K562 (cell line): ENCODE data around the gene GALNT9. TPM values are rescaled to one million over a fixed set of nuclear protein-coding genes. Genes with fewer than 3 reads are reported as not detected.

Source experiments
- ATAC-seq: fragments of 200-7000 bp; cut with Tn5 transposase; 3 replicates; pipeline ENCODE4 v1.9.1; 2020; ENCODE audit warnings: moderate library complexity
- BruUV-seq: library from RNA; stranded (reverse); fragments of 400-500 nt; replicated peaks from 2 replicates; lab custom pipeline; 2021; lab: Mats Ljungman, UMichigan
- CTCF ChIA-PET: fragments of 300-600 bp; formaldehyde crosslinking; extraction: SDS; loops from one replicate; lab custom pipeline; 2021; ENCODE audit warnings: low intra/inter-chr PET ratio; lab: Yijun Ruan, JAX
- POLR2A ChIA-PET: fragments of 300-600, 350-650 bp; sonication (Branson Sonifier 250); formaldehyde crosslinking; extraction: SDS; loops from one replicate; lab custom pipeline; 2021; ENCODE audit warnings: antibody characterized with exemption, inconsistent platforms; lab: Yijun Ruan, JAX
- DNase-seq, 4 experiments: peaks; one replicate each; pipeline versions ENCODE4 v3.0.0 to v3.0.0-alpha.2; 2011 to 2018; ENCODE audit warnings: low spot score in 3 of 4, mixed read lengths in 3 of 4; ENCODE audit errors: extremely low read depth in 1 of 4
- FAIRE-seq: peaks from 2 replicates; lab custom pipeline; 2011; peaks lifted over from hg19 to GRCh38; lab: Jason Lieb, UNC
- H2AFZ ChIP-seq: 2 replicates; pipeline ENCODE4 v1.6.0; 2011; ENCODE audit warnings: low read depth, low read length, control low read depth, inconsistent platforms
- H3K27ac ChIP-seq: fragments of 200-600 bp; 3 replicates; pipeline ENCODE4 v1.8.0; 2011; ENCODE audit warnings: low read depth, mild to moderate bottlenecking, control low read depth, inconsistent platforms, low read length, moderate library complexity, mixed read lengths; ENCODE audit errors: extremely low read depth
- H3K27me3 ChIP-seq, 2 experiments: fragments of 300-600 bp in 1 of 2; 2 replicates in 1 of 2; 3 replicates in 1 of 2; pipeline versions ENCODE4 v1.6.0 to v1.8.0; 2011; ENCODE audit warnings: inconsistent platforms in 2 of 2, low read length in 2 of 2, mild to moderate bottlenecking in 1 of 2, mixed read lengths in 1 of 2, moderate library complexity in 1 of 2; ENCODE audit not compliant: control insufficient read depth in 2 of 2, insufficient read depth in 2 of 2
- H3K36me3 ChIP-seq: fragments of 300-600 bp; 3 replicates; pipeline ENCODE4 v1.8.0; 2011; ENCODE audit warnings: mild to moderate bottlenecking, low read length, inconsistent platforms; ENCODE audit not compliant: control insufficient read depth, insufficient read depth
- H3K4me1 ChIP-seq, 2 experiments: fragments of 200-600 bp in 1 of 2; replicated peaks in 1 of 2; 2 replicates in 1 of 2; 3 replicates in 1 of 2; pipeline versions ENCODE4 v1.5.1 to v1.8.0; 2011; ENCODE audit warnings: inconsistent platforms in 2 of 2, low read length in 2 of 2, mild to moderate bottlenecking in 1 of 2, mixed read lengths in 1 of 2, moderate library complexity in 1 of 2; ENCODE audit not compliant: control insufficient read depth in 2 of 2, insufficient read depth in 2 of 2
- H3K4me2 ChIP-seq: 2 replicates; pipeline ENCODE4 v1.6.1; 2011; ENCODE audit warnings: low read length, control low read depth, inconsistent platforms, mixed read lengths; ENCODE audit not compliant: insufficient read depth
- H3K4me3 ChIP-seq: fragments of 200-600 bp; sonication (generic), shearing (Covaris generic); 2 replicates; pipeline ENCODE4 v1.5.1; 2016; ENCODE audit warnings: control low read depth, inconsistent platforms
- H3K79me2 ChIP-seq: fragments of 200-600 bp; 3 replicates; pipeline ENCODE4 v1.8.0; 2011; ENCODE audit warnings: low read length, inconsistent platforms; ENCODE audit not compliant: control insufficient read depth, insufficient read depth
- H3K9ac ChIP-seq, 2 experiments: 2 replicates each; pipeline versions ENCODE4 v1.6.0 to v1.6.1; 2011; ENCODE audit warnings: low read depth in 2 of 2, low read length in 2 of 2, control low read depth in 1 of 2, inconsistent platforms in 1 of 2, mild to moderate bottlenecking in 1 of 2, mixed read lengths in 1 of 2; ENCODE audit not compliant: insufficient read depth in 1 of 2
- H3K9me1 ChIP-seq: one replicate; pipeline ENCODE4 v1.6.0; 2011; ENCODE audit warnings: inconsistent platforms, mild to moderate bottlenecking, low read length, moderate library complexity; ENCODE audit not compliant: control insufficient read depth, insufficient read depth
- H3K9me3 ChIP-seq: replicated peaks from 2 replicates; pipeline ENCODE4 v1.5.1; 2011; ENCODE audit warnings: low read depth, low read length, inconsistent platforms; ENCODE audit not compliant: control insufficient read depth, insufficient read depth
- H4K20me1 ChIP-seq: replicated peaks from 2 replicates; pipeline ENCODE4 v1.6.1; 2011; ENCODE audit warnings: low read length, inconsistent platforms, mixed read lengths; ENCODE audit not compliant: control insufficient read depth, insufficient read depth
- ATF2 ChIP-seq: sonication (generic); formaldehyde crosslinking; IDR thresholded peaks from 2 replicates; pipeline ENCODE4 v1.8.1; 2022; ENCODE audit warnings: missing genetic modification reagents
- CBFB ChIP-seq: sonication (generic); formaldehyde crosslinking; IDR thresholded peaks from 2 replicates; pipeline ENCODE4 v1.4.0; 2020; ENCODE audit warnings: mild to moderate bottlenecking, missing genetic modification reagents
- KDM1A ChIP-seq, 2 experiments: fragments of 450-650 bp; IDR thresholded peaks; 2 replicates each; pipeline ENCODE4 v1.6.1; 2016; ENCODE audit warnings: mild to moderate bottlenecking in 2 of 2
- MAX ChIP-seq: sonication (generic); formaldehyde crosslinking; IDR thresholded peaks from 2 replicates; pipeline ENCODE4 v1.9.0; 2022; ENCODE audit warnings: mild to moderate bottlenecking, missing genetic modification reagents
- NR2C2 ChIP-seq, 2 experiments: fragments of 200-800 bp in 1 of 2; sonication (Bioruptor generic) in 1 of 2; sonication (generic) in 1 of 2; formaldehyde crosslinking in 1 of 2; IDR thresholded peaks; 2 replicates each; pipeline versions ENCODE4 v1.6.1 to v1.8.0; 2016 to 2022; ENCODE audit warnings: mild to moderate bottlenecking in 1 of 2, missing compliant biosample characterization in 1 of 2, missing genetic modification characterization in 1 of 2, missing genetic modification reagents in 1 of 2
- THRAP3 ChIP-seq: fragments of 450-650 bp; IDR thresholded peaks from 2 replicates; pipeline ENCODE4 v1.6.1; 2016; ENCODE audit warnings: mild to moderate bottlenecking, inconsistent platforms, borderline replicate concordance
- WGBS: fragments of 100-300 bp; shearing (Covaris generic); methylation state at CpG from one replicate; pipeline ENCODE4 v1.1.6; 2016; ENCODE audit warnings: low coverage, mixed read lengths; ENCODE audit not compliant: insufficient coverage; ENCODE audit errors: missing lambda C conversion rate; 5-methylcytosine and 5-hydroxymethylcytosine counted together
- in situ Hi-C: fragments of 300-500 bp; cut with MboI; formaldehyde crosslinking; loops from 4 replicates; pipeline ENCODE4 v1.15.0; 2018; ENCODE audit warnings: inconsistent platforms, mixed read lengths
- intact Hi-C: fragments of 100-400 bp; cut with micrococcal nuclease; formaldehyde crosslinking; loops from 2 replicates; pipeline ENCODE4 v1.14.2; 2022
- polyA plus RNA-seq, 8 experiments: library from polyadenylated mRNA; depleted of rRNA in 4 of 8; stranded (reverse) in 5 of 8; unstranded in 3 of 8; fragments of >200 nt; fragmentation: Nextera tagmentation in 2 of 8; fragmentation: Illumina TruSeq in 1 of 8; extraction: Ambion mirVana in 2 of 8; extraction: Trizol in 1 of 8; gene quantifications; 2 replicates each; pipeline versions ENCODE4 v1.2.1 to v1.2.3, GENCODE V29; 2011 to 2014; ENCODE audit warnings: inconsistent platforms in 1 of 8, missing spikeins in 1 of 8
- total RNA-seq, 7 experiments: library from RNA; depleted of rRNA in 6 of 7; stranded (reverse); fragments of >200 nt in 6 of 7; fragmentation: Illumina TruSeq in 2 of 7; extraction: Trizol in 2 of 7; gene quantifications; 2 replicates each; pipeline versions ENCODE4 v1.2.1 to v1.2.3, GENCODE V29; 2011 to 2021; ENCODE audit warnings: low replicate concordance in 1 of 7

The GALNT9 gene
- total and polyA plus RNA-seq, 9 of the 15 experiments (the other 6 are each of a cell fraction or from before 2014, with no cell fraction given), result not detected

GRCh38 chr12:132335179-132335756, 5.9 kb upstream of the GALNT9 start:
- 4% methylated on average over 11 of the region's 11 CpGs for WGBS
- Histone ChIP-seq H3K4me2 (no peak overlapping the region), H3K4me1 (peaks cover 0 to 4% of the 10 kb centered on the region in 2 experiments; a peak in 1 of 5 replicates), H3K27me3 (peaks cover 27 to 88% of the 10 kb centered on the region in 2 experiments; a peak in 4 of 5 replicates), H3K9me1 (no peaks in the 10 kb centered on the region), H4K20me1 (peaks cover 13% of the 10 kb centered on the region; the same call in 1 of the 2 replicates), H2AFZ (no peak overlapping the region), H3K79me2 (no peaks in the 10 kb centered on the region), H3K36me3 (no peaks in the 10 kb centered on the region), H3K27ac (no peak overlapping the region), H3K4me3 (no peak overlapping the region), H3K9me3 (peaks cover 3% of the 10 kb centered on the region; the same call in 1 of the 2 replicates), H3K9ac (no peak overlapping the region)
- ChIA-PET CTCF (no interaction called here), POLR2A (interaction anchor here (0.6 kb wide), 1 partner anchor 41 kb away, joined by 3 read pairs; no protein-coding TSS in a partner anchor)
- no peak for DNase-seq
- FAIRE-seq, result no peak
- BruUV-seq, result no TSS peak
- TF ChIP-seq KDM1A (IDR thresholded peaks at IDR 0.05) (peak in 1 of 2 experiments; percentile 90; a peak in 1 of 4 replicates), ATF2 (CRISPR knock-in tag) (no peak), NR2C2 (CRISPR knock-in tag; IDR thresholded peaks at IDR 0.05) (no peak), NR2C2 (tag; IDR thresholded peaks at IDR 0.05) (no peak), THRAP3 (no peak), CBFB (no peak), MAX (CRISPR knock-in tag) (peak; percentile 39; the same call in 1 of the 2 replicates)
- in situ Hi-C loops (no loop called here), intact Hi-C loops (no loop called here)
- ATAC-seq, result no peak
